T-helper 22 cell (primary cell): ENCODE data around the gene PTPRF.

Experiments
- DNase-seq: peaks from one replicate; pipeline ENCODE4 v3.0.0-alpha.2; 2020; ENCODE audit warnings: low read depth

Gene PTPRF

GRCh38 chr1:43669878-43670277 is 139.2 kb downstream of the PTPRF start:
- DNase-seq = no peak

- no peak for DNase-seq
Observed at GRCh38 chr1:43671193-43671592, 140.5 kb downstream of the PTPRF start.

GRCh38 chr1:43671626-43672330 is 141.1 kb downstream of the PTPRF start:
- DNase-seq = no peak

GRCh38 chr1:43673261-43673660 is 142.6 kb downstream of the PTPRF start:
- DNase-seq = no peak
